Neural crest cell (in vitro differentiated cells): Measurements from ENCODE around the gene STK36. TPM values are rescaled to one million over a fixed set of nuclear protein-coding genes. Genes with fewer than 3 reads are reported as not detected.

Experiments used
- DNase-seq: peaks from one replicate; pipeline ENCODE4 v3.0.0; 2021; ENCODE audit warnings: low read depth, mixed read lengths, low spot score
- H3K27ac Mint-ChIP-seq: one replicate; pipeline ENCODE4 v1.8.0; 2021; ENCODE audit warnings: mild to moderate bottlenecking, mixed read lengths; ENCODE audit not compliant: unreplicated experiment
- H3K27me3 Mint-ChIP-seq: 2 replicates; pipeline ENCODE4 v1.8.0; 2021; ENCODE audit warnings: low read depth, mild to moderate bottlenecking, mixed read lengths
- H3K36me3 Mint-ChIP-seq: 2 replicates; pipeline ENCODE4 v1.8.0; 2021; ENCODE audit warnings: low read depth, mild to moderate bottlenecking, mixed read lengths
- H3K4me1 Mint-ChIP-seq: 2 replicates; pipeline ENCODE4 v1.8.0; 2021; ENCODE audit warnings: mixed read lengths
- H3K4me3 Mint-ChIP-seq: one replicate; pipeline ENCODE4 v1.8.0; 2021; ENCODE audit warnings: mild to moderate bottlenecking, mixed read lengths
- H3K9me3 Mint-ChIP-seq: 2 replicates; pipeline ENCODE4 v1.8.0; 2021; ENCODE audit warnings: mixed read lengths
- total RNA-seq: library from RNA; stranded (reverse); gene quantifications from 2 replicates; pipeline ENCODE4 v1.2.1, GENCODE V29; 2021
- TF ChIP-seq, protein P1 (sequence below): fragments of 200-600 bp; sonication (generic); conservative IDR thresholded peaks from 2 replicates; pipeline ENCODE4 v1.5.0; 2021; ENCODE audit warnings: antibody characterized with exemption, mild to moderate bottlenecking

STK36 gene
- total RNA-seq, 1 donor from 2014 or later, result 78.7 TPM

- Mint-ChIP-seq H3K4me3 (no peak overlapping the region), H3K9me3 (no peaks in the 10 kb centered on the region), H3K36me3 (peaks cover 53% of the 10 kb centered on the region), H3K27ac (no peak overlapping the region), H3K27me3 (no peaks in the 10 kb centered on the region), H3K4me1 (peaks cover 26% of the 10 kb centered on the region)
- TF ChIP-seq, protein P1, sequence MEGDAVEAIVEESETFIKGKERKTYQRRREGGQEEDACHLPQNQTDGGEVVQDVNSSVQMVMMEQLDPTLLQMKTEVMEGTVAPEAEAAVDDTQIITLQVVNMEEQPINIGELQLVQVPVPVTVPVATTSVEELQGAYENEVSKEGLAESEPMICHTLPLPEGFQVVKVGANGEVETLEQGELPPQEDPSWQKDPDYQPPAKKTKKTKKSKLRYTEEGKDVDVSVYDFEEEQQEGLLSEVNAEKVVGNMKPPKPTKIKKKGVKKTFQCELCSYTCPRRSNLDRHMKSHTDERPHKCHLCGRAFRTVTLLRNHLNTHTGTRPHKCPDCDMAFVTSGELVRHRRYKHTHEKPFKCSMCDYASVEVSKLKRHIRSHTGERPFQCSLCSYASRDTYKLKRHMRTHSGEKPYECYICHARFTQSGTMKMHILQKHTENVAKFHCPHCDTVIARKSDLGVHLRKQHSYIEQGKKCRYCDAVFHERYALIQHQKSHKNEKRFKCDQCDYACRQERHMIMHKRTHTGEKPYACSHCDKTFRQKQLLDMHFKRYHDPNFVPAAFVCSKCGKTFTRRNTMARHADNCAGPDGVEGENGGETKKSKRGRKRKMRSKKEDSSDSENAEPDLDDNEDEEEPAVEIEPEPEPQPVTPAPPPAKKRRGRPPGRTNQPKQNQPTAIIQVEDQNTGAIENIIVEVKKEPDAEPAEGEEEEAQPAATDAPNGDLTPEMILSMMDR, result no peak
- no peak for DNase-seq
These were observed 71.2 kb downstream of the STK36 start for GRCh38 chr2:218743068-218743467.

GRCh38 chr2:218744615-218745014, 72.7 kb downstream of the STK36 start:
- Mint-ChIP-seq H3K36me3 (peaks cover 55% of the 10 kb centered on the region), H3K4me1 (peaks cover 26% of the 10 kb centered on the region), H3K27ac (no peak overlapping the region), H3K4me3 (no peak overlapping the region), H3K9me3 (no peaks in the 10 kb centered on the region), H3K27me3 (no peaks in the 10 kb centered on the region)
- TF ChIP-seq, protein P1, result no peak
- DNase-seq, result no peak

DNA sequence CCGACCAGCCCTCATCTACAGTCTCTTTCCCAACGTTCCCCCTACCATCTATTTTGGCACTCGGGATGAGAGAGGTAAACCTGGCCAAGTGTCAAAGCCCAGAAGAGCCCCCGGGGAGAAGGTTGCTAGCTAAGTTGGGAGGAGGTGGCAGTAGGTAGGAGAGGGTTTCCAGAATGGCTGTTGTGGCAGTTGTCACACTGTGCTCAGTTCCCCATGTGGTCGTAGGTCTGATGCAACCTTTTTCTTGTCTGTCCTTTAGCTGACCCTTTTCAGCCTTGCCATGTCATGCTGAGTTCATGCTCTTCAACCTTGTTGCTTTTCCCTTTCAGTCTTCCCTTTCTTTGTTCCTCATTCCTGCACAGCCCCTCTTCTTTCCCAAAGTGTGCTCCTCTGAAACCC, 73.3 kb downstream of the STK36 start:
- Mint-ChIP-seq H3K27ac (peak overlapping the region; percentile 90), H3K4me3 (peak overlapping the region; percentile 69), H3K4me1 (peaks cover 26% of the 10 kb centered on the region), H3K27me3 (no peaks in the 10 kb centered on the region), H3K36me3 (peaks cover 51% of the 10 kb centered on the region), H3K9me3 (no peaks in the 10 kb centered on the region)
- TF ChIP-seq, protein P1, result no peak
- no peak for DNase-seq

GRCh38 chr2:218745559-218746469, 73.9 kb downstream of the STK36 start:
- Mint-ChIP-seq H3K27me3 (no peaks in the 10 kb centered on the region), H3K27ac (peak overlapping the region; percentile 90), H3K36me3 (peaks cover 50% of the 10 kb centered on the region), H3K4me3 (peak overlapping the region; percentile 69), H3K9me3 (no peaks in the 10 kb centered on the region), H3K4me1 (peaks cover 26% of the 10 kb centered on the region)
- DNase-seq, result peak; percentile 24
- TF ChIP-seq, protein P1, result no peak

DNA sequence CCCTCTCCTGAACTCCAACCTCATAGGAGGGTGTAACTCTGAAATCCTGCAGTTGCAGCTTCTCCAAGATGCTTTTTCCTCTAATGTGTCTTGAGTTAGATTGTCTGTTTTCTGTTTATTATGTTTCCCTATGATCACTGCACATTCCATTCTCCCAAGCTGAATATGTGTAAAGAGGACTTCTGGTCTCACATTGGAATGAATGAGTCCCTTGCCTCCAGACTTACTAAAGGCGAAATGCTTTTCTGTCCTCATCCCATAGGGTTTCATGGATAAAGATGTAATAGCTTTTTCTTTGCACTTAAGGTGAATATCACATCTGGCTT, 74.5 kb downstream of the STK36 start:
- TF ChIP-seq, protein P1, result no peak
- DNase-seq, result no peak
- Mint-ChIP-seq H3K9me3 (no peaks in the 10 kb centered on the region), H3K4me3 (peak overlapping the region; percentile 69), H3K27ac (no peak overlapping the region), H3K36me3 (peaks cover 50% of the 10 kb centered on the region), H3K27me3 (no peaks in the 10 kb centered on the region), H3K4me1 (peaks cover 26% of the 10 kb centered on the region)
